GM12891 (cell line): ENCODE measurements around the gene SLC17A6.

Source experiments
- PAX5 ChIP-seq: IDR thresholded peaks from 2 replicates; pipeline ENCODE4 v1.6.1; 2011; ENCODE audit warnings: low read length, moderate library complexity, mild to moderate bottlenecking; ENCODE audit not compliant: insufficient read depth, severe bottlenecking
- POLR2A ChIP-seq: IDR thresholded peaks from 2 replicates; pipeline ENCODE4 v1.6.1; 2011; ENCODE audit warnings: low read depth, low read length, control low read depth
- POLR2AphosphoS5 ChIP-seq: IDR thresholded peaks from 2 replicates; pipeline ENCODE4 v1.6.1; 2011; ENCODE audit warnings: low read depth, low read length, control low read depth
- POU2F2 ChIP-seq: IDR thresholded peaks from 2 replicates; pipeline ENCODE4 v1.6.1; 2011; ENCODE audit warnings: low read depth, mild to moderate bottlenecking, control low read depth, low read length, moderate library complexity
- SPI1 ChIP-seq: IDR thresholded peaks from 2 replicates; pipeline ENCODE4 v1.6.1; 2011; ENCODE audit warnings: low read depth, low read length, control low read depth
- TAF1 ChIP-seq: IDR thresholded peaks from 2 replicates; pipeline ENCODE4 v1.6.1; 2011; ENCODE audit warnings: low read depth, low read length, control low read depth

- TF ChIP-seq POLR2A: no peak
- TF ChIP-seq POU2F2: no peak
- no peak for TF ChIP-seq TAF1
- no peak for TF ChIP-seq POLR2AphosphoS5
- TF ChIP-seq PAX5: no peak
- TF ChIP-seq SPI1: no peak
Measured at GRCh38 chr11:22341588-22341931, 3.4 kb downstream of the SLC17A6 start.
